ENCODE results near the gene PRPF39. TPM values are rescaled to one million over a fixed set of nuclear protein-coding genes. Genes with fewer than 3 reads are reported as not detected.
A peak's percentile ranks its signal among the peaks of the same experiment; 100 is the strongest.

Gene PRPF39
- total RNA-seq, 4 donors from 2014 or later = 11.9 to 22.7 (median 13.7) TPM

- ATAC-seq (no peak), DNase-seq (no peak)
- H3K27ac ChIP-seq = no peak overlapping the region
- in situ Hi-C loops (cut with MboI; ENCODE audit: low sequenced_read_pairs in 4 of 4) (no loop called here), intact Hi-C loops (cut with DNase I; ENCODE audit: low total_unique reads) (no loop called here)
- H3K36me3 ChIP-seq = peaks cover 0 to 38% of the 10 kb centered on the region in 2 donors
- no peaks in the 10 kb centered on the region for H3K9me3 ChIP-seq
- TF ChIP-seq POLR2A (IDR thresholded peaks at IDR 0.05) (no peak), CTCF (IDR thresholded peaks at IDR 0.05 in 4 of 5, conservative IDR thresholded peaks at IDR 0.05 in 1 of 5) (no peak)
- H3K4me3 ChIP-seq = no peak overlapping the region
- H3K4me1 ChIP-seq = no peaks in the 10 kb centered on the region
- H3K27me3 ChIP-seq = no peaks in the 10 kb centered on the region
Measured at GRCh38 chr14:45051896-45052295, 32.0 kb upstream of the PRPF39 start.

GRCh38 chr14:45057349-45057748, 26.6 kb upstream of the PRPF39 start:
- DNase-seq (no peak), ATAC-seq (no peak)
- H3K4me3 ChIP-seq = no peak overlapping the region
- H3K27ac ChIP-seq = no peak overlapping the region
- H3K27me3 ChIP-seq = no peaks in the 10 kb centered on the region
- in situ Hi-C loops (cut with MboI; ENCODE audit: low sequenced_read_pairs in 4 of 4) (no loop called here), intact Hi-C loops (cut with DNase I; ENCODE audit: low total_unique reads) (no loop called here)
- H3K36me3 ChIP-seq = peaks cover 0 to 30% of the 10 kb centered on the region in 2 donors
- TF ChIP-seq POLR2A (IDR thresholded peaks at IDR 0.05) (no peak), CTCF (IDR thresholded peaks at IDR 0.05 in 4 of 5, conservative IDR thresholded peaks at IDR 0.05 in 1 of 5) (no peak)
- no peaks in the 10 kb centered on the region for H3K4me1 ChIP-seq
- no peaks in the 10 kb centered on the region for H3K9me3 ChIP-seq

- no peak for ATAC-seq
- H3K9me3 ChIP-seq = no peaks in the 10 kb centered on the region
- in situ Hi-C loops (cut with MboI; ENCODE audit: low sequenced_read_pairs in 4 of 4) (no loop called here), intact Hi-C loops (cut with DNase I; ENCODE audit: low total_unique reads) (no loop called here)
- no peak overlapping the region for H3K27ac ChIP-seq
- no peaks in the 10 kb centered on the region for H3K27me3 ChIP-seq
- DNase-seq = no peak
- H3K36me3 ChIP-seq = peaks cover 0 to 24% of the 10 kb centered on the region in 2 donors
- TF ChIP-seq CTCF (IDR thresholded peaks at IDR 0.05 in 4 of 5, conservative IDR thresholded peaks at IDR 0.05 in 1 of 5) (no peak), POLR2A (IDR thresholded peaks at IDR 0.05) (no peak)
- no peaks in the 10 kb centered on the region for H3K4me1 ChIP-seq
- no peak overlapping the region for H3K4me3 ChIP-seq
Measured at GRCh38 chr14:45057881-45058364, 26.0 kb upstream of the PRPF39 start.

- Histone ChIP-seq H3K4me1 (peaks cover 5 to 9% of the 10 kb centered on the region in 2 donors), H3K27ac (no peak overlapping the region), H3K27me3 (no peaks in the 10 kb centered on the region), H3K36me3 (no peaks in the 10 kb centered on the region), H3K9me3 (no peaks in the 10 kb centered on the region), H3K4me3 (no peak overlapping the region)
- in situ Hi-C loops (cut with MboI; ENCODE audit: low sequenced_read_pairs in 4 of 4) = no loop called here
- TF ChIP-seq POLR2A (IDR thresholded peaks at IDR 0.05) = no peak
- no peak for TF ChIP-seq CTCF (IDR thresholded peaks at IDR 0.05 in 4 of 5, conservative IDR thresholded peaks at IDR 0.05 in 1 of 5)
- ATAC-seq (no peak), DNase-seq (no peak)
- intact Hi-C loops (cut with DNase I; ENCODE audit: low total_unique reads) = no loop called here
Measured at GRCh38 chr14:45060551-45060950, 23.4 kb upstream of the PRPF39 start.

- H3K27me3 ChIP-seq = no peaks in the 10 kb centered on the region
- ATAC-seq (no peak), DNase-seq (no peak)
- no peak for TF ChIP-seq POLR2A (IDR thresholded peaks at IDR 0.05)
- no peak for TF ChIP-seq CTCF (IDR thresholded peaks at IDR 0.05 in 4 of 5, conservative IDR thresholded peaks at IDR 0.05 in 1 of 5)
- in situ Hi-C loops (cut with MboI; ENCODE audit: low sequenced_read_pairs in 4 of 4) = no loop called here
- intact Hi-C loops (cut with DNase I; ENCODE audit: low total_unique reads) = no loop called here
- peak overlapping the region in 3 of 4 donors; percentile 34 to 62 (median 40) for H3K27ac ChIP-seq
- no peaks in the 10 kb centered on the region for H3K36me3 ChIP-seq
- peaks cover 14 to 20% of the 10 kb centered on the region in 2 donors for H3K4me1 ChIP-seq
- H3K9me3 ChIP-seq = no peaks in the 10 kb centered on the region
- H3K4me3 ChIP-seq = no peak overlapping the region
Measured at GRCh38 chr14:45065540-45065939, 18.4 kb upstream of the PRPF39 start.

Measured in gastrocnemius medialis (tissue), 4 donors.